HepG2 (cell line): ENCODE measurements around the gene PTHLH. TPM values are rescaled to one million over a fixed set of nuclear protein-coding genes. Genes with fewer than 3 reads are reported as not detected.
A peak's percentile ranks its signal among the peaks of the same experiment; 100 is the strongest.

ENCODE experiments used
- ATAC-seq: fragments of 200-7000 bp; cut with Tn5 transposase; 3 replicates; pipeline ENCODE4 v1.9.1; 2020; ENCODE audit warnings: mild to moderate bottlenecking, moderate library complexity
- BruUV-seq: library from RNA; stranded (reverse); fragments of 400-500 nt; replicated peaks from 2 replicates; lab custom pipeline; 2021; lab: Mats Ljungman, UMichigan
- CTCF ChIA-PET: fragments of 300-600 bp; formaldehyde crosslinking; extraction: SDS; loops from one replicate; lab custom pipeline; 2021; ENCODE audit warnings: low total read pairs, inconsistent platforms, low intra/inter-chr PET ratio; lab: Yijun Ruan, JAX
- POLR2A ChIA-PET: fragments of 350-600 bp; sonication (Branson Sonifier 250); formaldehyde crosslinking; loops from one replicate; lab custom pipeline; 2020; ENCODE audit warnings: antibody characterized with exemption, inconsistent platforms; lab: Yijun Ruan, JAX
- DNase-seq: peaks from one replicate; pipeline ENCODE4 v3.0.0-alpha.2; 2015; ENCODE audit warnings: low spot score
- FAIRE-seq: peaks from 3 replicates; lab custom pipeline; 2011; peaks lifted over from hg19 to GRCh38; lab: Jason Lieb, UNC
- H2AFZ ChIP-seq: one replicate; pipeline ENCODE4 v1.6.1; 2011; ENCODE audit warnings: low read length, inconsistent platforms
- H3K27ac ChIP-seq: fragments of 300-600 bp; 3 replicates; pipeline ENCODE4 v1.8.0; 2011; ENCODE audit warnings: mixed run types, mild to moderate bottlenecking, mixed read lengths, low read length, inconsistent platforms; ENCODE audit not compliant: insufficient read depth; ENCODE audit errors: extremely low read length
- H3K27me3 ChIP-seq, 2 experiments: fragments of 200-600 bp in 1 of 2; 2 replicates in 1 of 2; 3 replicates in 1 of 2; pipeline versions ENCODE4 v1.6.0 to v1.8.0; 2011; ENCODE audit warnings: low read length in 2 of 2, mild to moderate bottlenecking in 2 of 2, moderate library complexity in 2 of 2, inconsistent platforms in 1 of 2; ENCODE audit not compliant: insufficient read depth in 2 of 2, control insufficient read depth in 1 of 2
- H3K36me3 ChIP-seq, 2 experiments: fragments of 200-600 bp in 1 of 2; replicated peaks in 1 of 2; 2 replicates in 1 of 2; 3 replicates in 1 of 2; pipeline versions ENCODE4 v1.5.1 to v1.8.0; 2011; ENCODE audit warnings: low read length in 2 of 2, inconsistent platforms in 1 of 2; ENCODE audit not compliant: insufficient read depth in 2 of 2, control insufficient read depth in 1 of 2
- H3K4me1 ChIP-seq: 2 replicates; pipeline ENCODE4 v1.5.1; 2012; ENCODE audit warnings: low read length, inconsistent platforms; ENCODE audit not compliant: insufficient read depth
- H3K4me2 ChIP-seq: 2 replicates; pipeline ENCODE4 v1.6.0; 2011; ENCODE audit warnings: low read depth, low read length, inconsistent platforms
- H3K4me3 ChIP-seq, 3 experiments: fragments of 200-600 bp in 1 of 3; sonication (generic), shearing (Covaris generic) in 1 of 3; replicated peaks in 1 of 3; 2 replicates each; pipeline ENCODE4 v1.5.1; 2011 to 2016; ENCODE audit warnings: low read length in 3 of 3, inconsistent platforms in 2 of 3, low read depth in 2 of 3, mild to moderate bottlenecking in 2 of 3, control low read depth in 1 of 3, mixed read lengths in 1 of 3; ENCODE audit not compliant: insufficient read depth in 1 of 3
- H3K79me2 ChIP-seq: one replicate; pipeline ENCODE4 v1.6.1; 2011; ENCODE audit warnings: low read length, inconsistent platforms; ENCODE audit not compliant: insufficient read depth
- H3K9ac ChIP-seq: 2 replicates; pipeline ENCODE4 v1.6.0; 2011; ENCODE audit warnings: mild to moderate bottlenecking, low read depth, low read length, inconsistent platforms; ENCODE audit not compliant: insufficient read depth
- H3K9me3 ChIP-seq: 2 replicates; pipeline ENCODE4 v1.5.1; 2012; ENCODE audit warnings: mild to moderate bottlenecking, low read length
- H4K20me1 ChIP-seq: 2 replicates; pipeline ENCODE4 v1.6.0; 2011; ENCODE audit warnings: inconsistent platforms, mild to moderate bottlenecking, low read length, moderate library complexity; ENCODE audit not compliant: insufficient read depth
- ADNP ChIP-seq: sonication (generic); formaldehyde crosslinking; IDR thresholded peaks from 2 replicates; pipeline ENCODE4 v1.4.0; 2020; ENCODE audit warnings: missing genetic modification reagents
- CEBPB ChIP-seq: IDR thresholded peaks from 2 replicates; pipeline ENCODE4 v1.6.1; 2011; ENCODE audit warnings: low read depth, low read length, improper control_type of control experiment, borderline replicate concordance
- CEBPG ChIP-seq: IDR thresholded peaks from 2 replicates; pipeline ENCODE4 v1.6.1; 2016
- CENPBD1 ChIP-seq: sonication (generic); formaldehyde crosslinking; IDR thresholded peaks from 2 replicates; pipeline ENCODE4 v1.8.0; 2022; ENCODE audit warnings: missing genetic modification reagents, low read depth, mild to moderate bottlenecking, borderline replicate concordance
- FOXA1 ChIP-seq, 2 experiments: fragments of 450-650 bp in 1 of 2; sonication (generic) in 1 of 2; formaldehyde crosslinking in 1 of 2; IDR thresholded peaks; 2 replicates each; pipeline versions ENCODE4 v1.4.0 to v1.6.1; 2016 to 2020; ENCODE audit warnings: missing genetic modification reagents in 1 of 2
- FOXA3 ChIP-seq: IDR thresholded peaks from 2 replicates; pipeline ENCODE4 v1.6.1; 2016; ENCODE audit warnings: missing genetic modification reagents, missing compliant biosample characterization
- HMG20B ChIP-seq: conservative IDR thresholded peaks from 2 replicates; pipeline ENCODE4 v1.6.1; 2016; ENCODE audit warnings: missing genetic modification reagents, missing compliant biosample characterization
- LBX2 ChIP-seq: sonication (generic); formaldehyde crosslinking; IDR thresholded peaks from 2 replicates; pipeline ENCODE4 v1.5.0; 2020; ENCODE audit warnings: missing genetic modification reagents, mild to moderate bottlenecking, borderline replicate concordance
- MZF1 ChIP-seq: sonication (generic); formaldehyde crosslinking; IDR thresholded peaks from 2 replicates; pipeline ENCODE4 v1.8.1; 2023; ENCODE audit warnings: mild to moderate bottlenecking, missing genetic modification reagents, borderline replicate concordance
- NFIB ChIP-seq: sonication (generic); formaldehyde crosslinking; IDR thresholded peaks from 2 replicates; pipeline ENCODE4 v1.9.0; 2021; ENCODE audit warnings: missing genetic modification reagents, mild to moderate bottlenecking, borderline replicate concordance
- TEAD2 ChIP-seq: sonication (generic); formaldehyde crosslinking; IDR thresholded peaks from 2 replicates; pipeline ENCODE4 v1.9.0; 2021; ENCODE audit warnings: missing genetic modification reagents
- ZNF121 ChIP-seq: sonication (generic); formaldehyde crosslinking; IDR thresholded peaks from 2 replicates; pipeline ENCODE4 v1.5.0; 2020; ENCODE audit warnings: mild to moderate bottlenecking, missing genetic modification reagents
- ZNF326 ChIP-seq: sonication (generic); formaldehyde crosslinking; IDR thresholded peaks from 2 replicates; pipeline ENCODE4 v1.4.0; 2020; ENCODE audit warnings: missing genetic modification reagents, borderline replicate concordance
- ZNF367 ChIP-seq: sonication (generic); formaldehyde crosslinking; IDR thresholded peaks from 2 replicates; pipeline ENCODE4 v1.4.0; 2020; ENCODE audit warnings: missing genetic modification reagents, borderline replicate concordance
- ZNF552 ChIP-seq: sonication (generic); formaldehyde crosslinking; IDR thresholded peaks from 2 replicates; pipeline ENCODE4 v1.9.0; 2022; ENCODE audit warnings: missing genetic modification reagents, mild to moderate bottlenecking, borderline replicate concordance
- ZNF589 ChIP-seq: sonication (generic); formaldehyde crosslinking; conservative IDR thresholded peaks from 2 replicates; pipeline ENCODE4 v1.8.0; 2022; ENCODE audit warnings: mild to moderate bottlenecking, moderate library complexity, missing genetic modification reagents
- WGBS: methylation state at CpG from one replicate; pipeline ENCODE4 v1.1.6; 2017; ENCODE audit warnings: low lambda C conversion rate; 5-methylcytosine and 5-hydroxymethylcytosine counted together
- in situ Hi-C: cut with HindIII; loops from 2 replicates; pipeline ENCODE4 v1.10.0; 2017; ENCODE audit warnings: low pct_unique_long_range_greater_than_20kb; ENCODE audit not compliant: extremely low pct_ligation_motif_present
- intact Hi-C: fragments of 100-400 bp; cut with micrococcal nuclease; formaldehyde crosslinking; loops from one replicate; pipeline ENCODE4 v1.10.0; 2022; ENCODE audit not compliant: unreplicated experiment
- polyA plus RNA-seq, 8 experiments: library from polyadenylated mRNA; depleted of rRNA in 3 of 8; stranded (reverse) in 7 of 8; unstranded in 1 of 8; fragments of >200 nt; fragmentation: Illumina TruSeq in 4 of 8; extraction: Trizol in 4 of 8; gene quantifications; 2 replicates each; pipeline versions ENCODE4 v1.2.1 to v1.2.3, GENCODE V29; 2011 to 2016; ENCODE audit warnings: low read depth in 4 of 8, missing spikeins in 1 of 8, mixed read lengths in 1 of 8; ENCODE audit not compliant: insufficient read depth in 1 of 8
- total RNA-seq, 5 experiments: library from RNA; depleted of rRNA; stranded (reverse); fragments of >200 nt; fragmentation: Illumina TruSeq; extraction: Trizol; gene quantifications; 2 replicates each; pipeline ENCODE4 v1.2.3, GENCODE V29; 2016; ENCODE audit warnings: low read depth in 1 of 5
- TF ChIP-seq, protein P1 (sequence below): sonication (generic); formaldehyde crosslinking; IDR thresholded peaks from 2 replicates; pipeline ENCODE4 v1.5.0; 2020; ENCODE audit warnings: missing genetic modification reagents

Gene PTHLH
- total and polyA plus RNA-seq, 2 of the 13 experiments (the other 11 are each of a cell fraction or from before 2014, with no cell fraction given), result 0.22 TPM; not detected in 1

DNA sequence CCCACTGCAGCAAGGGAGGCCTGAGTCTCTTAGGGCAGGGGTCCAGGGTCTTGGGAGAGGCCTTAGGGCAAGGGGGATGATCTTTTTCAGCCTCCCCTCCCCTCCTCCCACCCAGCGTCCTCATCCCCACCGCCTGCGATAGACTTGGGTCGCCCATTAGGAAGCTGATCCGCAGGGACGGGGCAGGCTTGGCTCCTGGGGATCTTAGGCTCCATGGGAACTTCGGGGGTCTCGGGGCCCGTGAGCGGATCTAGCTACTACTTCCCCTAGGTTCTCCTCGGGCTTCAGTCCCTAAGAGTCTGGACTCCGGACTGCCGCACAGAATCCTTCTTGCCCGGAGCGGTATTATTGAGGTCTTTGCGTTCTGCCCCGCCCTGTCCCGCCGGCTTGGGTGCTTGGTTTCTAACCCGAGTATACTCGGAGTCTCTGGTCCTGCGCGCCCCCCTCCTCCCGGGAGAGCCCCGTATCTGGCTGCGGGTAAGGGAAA, 2.2 kb upstream of the PTHLH start:
- ATAC-seq, result no peak
- no peak overlapping the region for H3K4me3 ChIP-seq
- intact Hi-C loops (loop anchor here (10.0 kb wide), 1 partner anchor 900 kb away; no protein-coding TSS in a partner anchor), in situ Hi-C loops (no loop called here)
- H3K9ac ChIP-seq, result no peak overlapping the region
- 0 out of 2 replicates have a peak overlapping the region, but pooled peaks have one; percentile 18 for H3K4me2 ChIP-seq
- H2AFZ ChIP-seq, result no peak overlapping the region
- H3K27me3 ChIP-seq, result peaks cover 0 to 48% of the 10 kb centered on the region in 2 experiments; a peak in 4 of 5 replicates
- no peaks in the 10 kb centered on the region for H3K9me3 ChIP-seq
- H3K36me3 ChIP-seq, result no peaks in the 10 kb centered on the region
- FAIRE-seq, result no peak
- H4K20me1 ChIP-seq, result no peaks in the 10 kb centered on the region
- TF ChIP-seq ZNF552 (CRISPR knock-in tag) (no peak), TEAD2 (CRISPR knock-in tag) (no peak), ZNF121 (CRISPR knock-in tag) (no peak), MZF1 (no peak), HMG20B (CRISPR knock-in tag) (no peak), NFIB (no peak)
- 32% methylated on average over 13 of the region's 26 CpGs for WGBS
- CTCF ChIA-PET, result no interaction called here
- H3K4me1 ChIP-seq, result peaks cover 18% of the 10 kb centered on the region
- no TSS peak for BruUV-seq
- no peak overlapping the region for H3K27ac ChIP-seq
- DNase-seq, result no peak
- no peaks in the 10 kb centered on the region for H3K79me2 ChIP-seq
- POLR2A ChIA-PET, result no interaction called here

GRCh38 chr12:27973487-27973890, 956 bp upstream of the PTHLH start:
- no peak for FAIRE-seq
- 36% methylated on average over 4 of the region's 4 CpGs for WGBS
- ChIA-PET POLR2A (no interaction called here), CTCF (no interaction called here)
- H2AFZ ChIP-seq, result no peak overlapping the region
- no peak for ATAC-seq
- no peaks in the 10 kb centered on the region for H3K36me3 ChIP-seq
- no peaks in the 10 kb centered on the region for H3K9me3 ChIP-seq
- in situ Hi-C loops, result no loop called here
- H3K27ac ChIP-seq, result no peak overlapping the region
- H3K9ac ChIP-seq, result no peak overlapping the region
- H3K27me3 ChIP-seq, result peaks cover 0 to 61% of the 10 kb centered on the region in 2 experiments; a peak in 4 of 5 replicates
- H3K4me2 ChIP-seq, result no peak overlapping the region
- no peak overlapping the region for H3K4me3 ChIP-seq
- H3K4me1 ChIP-seq, result peaks cover 28% of the 10 kb centered on the region
- no peak for DNase-seq
- intact Hi-C loops, result loop anchor here (10.0 kb wide), 1 partner anchor 901 kb away; no protein-coding TSS in a partner anchor
- no peaks in the 10 kb centered on the region for H4K20me1 ChIP-seq
- no TSS peak for BruUV-seq
- no peaks in the 10 kb centered on the region for H3K79me2 ChIP-seq
- TF ChIP-seq FOXA1 (IDR thresholded peaks at IDR 0.05) (no peak), FOXA1 (CRISPR knock-in tag; IDR thresholded peaks at IDR 0.05) (peak; percentile 31; the same call in 1 of the 2 replicates), ZNF367 (CRISPR knock-in tag) (no peak), ZNF326 (no peak), CEBPB (peak; percentile 45), FOXA3 (peak; percentile 31; the same call in 1 of the 2 replicates), LBX2 (CRISPR knock-in tag) (no peak), ZNF589 (CRISPR knock-in tag) (no peak), ADNP (no peak), CENPBD1 (no peak), CEBPG (CRISPR knock-in tag) (0 out of 2 replicates have a peak, but pooled peaks have one; percentile 10)
- TF ChIP-seq, protein P1, sequence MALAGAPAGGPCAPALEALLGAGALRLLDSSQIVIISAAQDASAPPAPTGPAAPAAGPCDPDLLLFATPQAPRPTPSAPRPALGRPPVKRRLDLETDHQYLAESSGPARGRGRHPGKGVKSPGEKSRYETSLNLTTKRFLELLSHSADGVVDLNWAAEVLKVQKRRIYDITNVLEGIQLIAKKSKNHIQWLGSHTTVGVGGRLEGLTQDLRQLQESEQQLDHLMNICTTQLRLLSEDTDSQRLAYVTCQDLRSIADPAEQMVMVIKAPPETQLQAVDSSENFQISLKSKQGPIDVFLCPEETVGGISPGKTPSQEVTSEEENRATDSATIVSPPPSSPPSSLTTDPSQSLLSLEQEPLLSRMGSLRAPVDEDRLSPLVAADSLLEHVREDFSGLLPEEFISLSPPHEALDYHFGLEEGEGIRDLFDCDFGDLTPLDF (CRISPR knock-in tag), result no peak
